Measurements from ENCODE around the gene PCK2.

PCK2 gene

GRCh38 chr14:24115422-24116127, 21.5 kb downstream of the PCK2 start:
- no peak for DNase-seq (ENCODE audit: low read depth, low spot score)

- no peak for DNase-seq (ENCODE audit: low read depth, low spot score)
Observed at GRCh38 chr14:24116128-24116814, 22.2 kb downstream of the PCK2 start.

GRCh38 chr14:24117179-24117578, 23.1 kb downstream of the PCK2 start:
- no peak for DNase-seq (ENCODE audit: low read depth, low spot score)

- no peak for DNase-seq (ENCODE audit: low read depth, low spot score)
Observed at GRCh38 chr14:24119691-24120090, 25.6 kb downstream of the PCK2 start.

- no peak for DNase-seq (ENCODE audit: low read depth, low spot score)
Observed at GRCh38 chr14:24121210-24121609, 27.1 kb downstream of the PCK2 start.

GRCh38 chr14:24122416-24122815, 28.3 kb downstream of the PCK2 start:
- no peak for DNase-seq (ENCODE audit: low read depth, low spot score)

GRCh38 chr14:24122898-24123297, 28.8 kb downstream of the PCK2 start:
- DNase-seq (ENCODE audit: low read depth, low spot score), result no peak

- DNase-seq (ENCODE audit: low read depth, low spot score), result no peak
Observed at GRCh38 chr14:24123424-24124417, 29.6 kb downstream of the PCK2 start.

GRCh38 chr14:24126939-24127338, 32.8 kb downstream of the PCK2 start:
- DNase-seq (ENCODE audit: low read depth, low spot score), result no peak

- DNase-seq (ENCODE audit: low read depth, low spot score), result no peak
Observed at GRCh38 chr14:24127673-24128072, 33.6 kb downstream of the PCK2 start.

- DNase-seq (ENCODE audit: low read depth, low spot score), result no peak
Observed at GRCh38 chr14:24129410-24129998, 35.4 kb downstream of the PCK2 start.

GRCh38 chr14:24130380-24130716, 36.2 kb downstream of the PCK2 start, which contains the start of gene FITM1:
Gene FITM1 (plus strand): TSS chr14:24130659. CDS start chr14:24131564, 905 bp downstream.
- DNase-seq (ENCODE audit: low read depth, low spot score), result no peak

GRCh38 chr14:24130717-24131548, 36.8 kb downstream of the PCK2 start:
- no peak for DNase-seq (ENCODE audit: low read depth, low spot score)

GRCh38 chr14:24131549-24131966, 37.4 kb downstream of the PCK2 start:
- no peak for DNase-seq (ENCODE audit: low read depth, low spot score)

GRCh38 chr14:24132061-24132685, 38.1 kb downstream of the PCK2 start:
- no peak for DNase-seq (ENCODE audit: low read depth, low spot score)

GRCh38 chr14:24132976-24133375, 38.9 kb downstream of the PCK2 start:
- no peak for DNase-seq (ENCODE audit: low read depth, low spot score)

- no peak for DNase-seq (ENCODE audit: low read depth, low spot score)
Observed at GRCh38 chr14:24133735-24134134, 39.6 kb downstream of the PCK2 start.

- no peak for DNase-seq (ENCODE audit: low read depth, low spot score)
Observed at GRCh38 chr14:24135584-24135833, 41.4 kb downstream of the PCK2 start.

- no peak for DNase-seq (ENCODE audit: low read depth, low spot score)
Observed at GRCh38 chr14:24135834-24136683, 41.9 kb downstream of the PCK2 start, which contains the start of gene PSME1. Gene PSME1 (plus strand): TSS chr14:24136194. CDS start chr14:24136263, 69 bp downstream.

Measured in iPS DF 19.7 (cell line).